Adipocyte (in vitro differentiated cells): ENCODE results near the gene PTPRK.

ENCODE experiments used
- DNase-seq: peaks from one replicate; pipeline ENCODE4 v3.0.0-alpha.2; 2015; ENCODE audit warnings: low read depth
- H3K27me3 ChIP-seq: replicated peaks from 2 replicates; pipeline ENCODE4 v1.7.0; 2013; ENCODE audit warnings: mild to moderate bottlenecking, low read length, moderate library complexity; ENCODE audit not compliant: control insufficient read depth, insufficient read depth
- H3K36me3 ChIP-seq: 2 replicates; pipeline ENCODE4 v1.7.0; 2013; ENCODE audit warnings: low read length, mild to moderate bottlenecking, moderate library complexity; ENCODE audit not compliant: control insufficient read depth, insufficient read depth, severe bottlenecking
- H3K4me1 ChIP-seq: 2 replicates; pipeline ENCODE4 v1.7.0; 2013; ENCODE audit warnings: mild to moderate bottlenecking, low read length, moderate library complexity; ENCODE audit not compliant: control insufficient read depth, insufficient read depth
- H3K4me3 ChIP-seq: 2 replicates; pipeline ENCODE4 v1.7.0; 2013; ENCODE audit warnings: mild to moderate bottlenecking, low read length, moderate library complexity
- H3K9ac ChIP-seq: 2 replicates; pipeline ENCODE4 v1.7.0; 2013; ENCODE audit warnings: mild to moderate bottlenecking, low read length, moderate library complexity
- H3K9me3 ChIP-seq: 2 replicates; pipeline ENCODE4 v1.7.0; 2013; ENCODE audit warnings: mild to moderate bottlenecking, low read length, moderate library complexity; ENCODE audit not compliant: control insufficient read depth

The PTPRK gene

DNA sequence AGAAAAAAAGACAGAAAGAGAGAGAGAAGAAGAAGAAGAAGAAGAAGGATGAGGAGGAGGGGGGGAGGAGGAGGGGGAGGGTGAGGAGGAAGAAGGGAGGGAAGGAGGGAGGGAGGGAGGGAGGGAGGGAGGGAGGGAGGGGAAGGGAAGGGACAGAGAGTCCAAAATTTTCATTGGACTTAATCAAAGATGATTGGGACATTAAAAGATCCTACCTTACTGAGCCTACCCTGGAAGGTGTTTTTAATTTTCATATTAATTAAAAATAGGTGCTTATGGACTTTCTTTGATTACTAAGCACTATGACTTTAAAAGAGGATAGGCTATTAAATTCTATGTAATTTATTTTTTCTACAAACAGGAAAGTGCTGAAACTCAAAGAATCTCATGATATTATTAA lies 319.6 kb downstream of the PTPRK start:
- H3K27me3 ChIP-seq = no peaks in the 10 kb centered on the region

DNA sequence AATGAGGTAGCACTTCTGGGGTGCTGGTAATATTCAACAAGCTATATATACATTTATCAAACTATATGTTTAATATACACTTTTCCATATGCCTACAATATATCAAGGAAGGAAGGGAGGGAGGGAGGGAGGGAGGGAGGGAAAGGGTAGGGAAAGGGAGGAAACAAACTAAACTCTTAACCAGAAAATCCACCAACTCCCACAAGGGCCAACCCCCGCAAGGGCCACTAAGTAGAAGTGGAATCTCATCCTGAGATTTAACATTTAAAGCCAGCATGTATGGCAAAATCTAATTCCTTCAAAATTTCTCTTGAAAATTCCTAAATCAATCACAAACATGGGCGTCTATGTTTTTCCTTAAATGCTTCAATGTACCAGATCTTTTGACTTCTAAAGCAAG lies 320.9 kb downstream of the PTPRK start:
- Histone ChIP-seq H3K9ac (no peak overlapping the region), H3K27me3 (no peaks in the 10 kb centered on the region), H3K4me1 (peaks cover 7% of the 10 kb centered on the region), H3K9me3 (no peaks in the 10 kb centered on the region), H3K36me3 (no peaks in the 10 kb centered on the region), H3K4me3 (no peak overlapping the region)
- DNase-seq = no peak

More for the DNA sequence above, 319.6 kb downstream of the PTPRK start:
- H3K36me3 ChIP-seq = no peaks in the 10 kb centered on the region
- no peak overlapping the region for H3K9ac ChIP-seq
- H3K4me3 ChIP-seq = no peak overlapping the region
- DNase-seq = no peak
- H3K4me1 ChIP-seq = peaks cover 18% of the 10 kb centered on the region
- no peaks in the 10 kb centered on the region for H3K9me3 ChIP-seq

DNA sequence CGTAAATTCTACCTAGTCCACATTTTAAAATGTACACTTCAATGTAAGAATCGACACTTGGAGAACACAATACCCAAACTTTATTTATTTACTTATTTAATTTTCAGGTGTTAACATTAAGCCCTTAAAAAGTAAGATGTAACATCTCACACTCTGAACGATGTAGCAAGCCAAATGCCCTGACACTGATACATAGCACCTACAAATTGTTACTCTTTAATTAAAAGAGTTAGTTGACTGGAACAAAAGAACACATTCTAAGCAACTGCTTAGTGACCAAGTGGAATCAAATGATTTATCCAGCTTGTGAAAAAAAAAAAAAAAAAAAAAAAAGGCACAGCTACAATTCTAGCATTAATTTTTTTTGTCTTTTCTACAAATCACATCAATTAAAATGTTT lies 327.4 kb downstream of the PTPRK start:
- H3K4me3 ChIP-seq = no peak overlapping the region
- no peaks in the 10 kb centered on the region for H3K27me3 ChIP-seq

DNA sequence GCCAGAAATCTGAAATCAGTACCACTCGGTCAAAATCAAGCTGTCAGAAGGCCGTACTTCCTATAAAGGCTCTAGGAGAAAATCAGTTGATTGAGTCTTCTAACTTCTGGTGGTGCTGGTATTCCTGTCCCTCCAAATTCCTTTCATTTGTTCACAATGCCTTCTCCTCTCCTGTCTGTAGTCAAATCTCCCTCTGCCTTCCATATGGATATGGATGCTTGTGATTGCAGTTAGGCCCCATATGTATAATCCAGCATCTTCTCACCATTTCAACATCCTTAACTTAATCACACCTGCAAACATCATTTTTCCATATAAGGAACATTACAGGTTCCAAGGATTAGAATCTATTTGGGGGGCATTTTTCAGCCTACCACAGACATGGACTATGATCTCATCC lies 331.7 kb downstream of the PTPRK start:
- Histone ChIP-seq H3K4me1 (no peaks in the 10 kb centered on the region), H3K27me3 (no peaks in the 10 kb centered on the region), H3K9ac (no peak overlapping the region), H3K36me3 (peaks cover 7% of the 10 kb centered on the region), H3K4me3 (no peak overlapping the region), H3K9me3 (no peaks in the 10 kb centered on the region)
- DNase-seq = no peak

More for the DNA sequence above, 327.4 kb downstream of the PTPRK start:
- no peaks in the 10 kb centered on the region for H3K9me3 ChIP-seq
- no peaks in the 10 kb centered on the region for H3K4me1 ChIP-seq
- DNase-seq = no peak
- no peaks in the 10 kb centered on the region for H3K36me3 ChIP-seq
- no peak overlapping the region for H3K9ac ChIP-seq

DNA sequence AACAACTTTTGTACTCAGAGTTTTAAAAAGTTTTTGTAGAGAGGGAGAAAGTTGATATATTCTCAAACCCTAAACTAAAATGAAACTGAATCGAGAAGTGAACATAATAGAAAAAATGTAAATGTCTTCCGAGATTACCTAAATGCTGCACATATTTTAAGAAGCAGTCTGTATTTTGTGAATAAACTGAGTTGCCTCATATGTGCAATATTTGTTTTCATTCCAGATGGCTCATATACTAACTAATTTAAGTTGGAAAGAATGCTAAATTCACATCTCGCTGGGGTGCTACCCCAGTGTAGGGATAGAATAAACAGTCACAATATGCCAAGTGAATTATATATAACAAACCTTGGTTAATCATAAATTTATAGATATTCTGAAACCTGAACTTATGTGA lies 333.7 kb downstream of the PTPRK start:
- Histone ChIP-seq H3K4me3 (no peak overlapping the region), H3K9me3 (no peaks in the 10 kb centered on the region), H3K4me1 (no peaks in the 10 kb centered on the region), H3K27me3 (no peaks in the 10 kb centered on the region), H3K9ac (no peak overlapping the region), H3K36me3 (peaks cover 7% of the 10 kb centered on the region)
- DNase-seq = peak; percentile 42

DNA sequence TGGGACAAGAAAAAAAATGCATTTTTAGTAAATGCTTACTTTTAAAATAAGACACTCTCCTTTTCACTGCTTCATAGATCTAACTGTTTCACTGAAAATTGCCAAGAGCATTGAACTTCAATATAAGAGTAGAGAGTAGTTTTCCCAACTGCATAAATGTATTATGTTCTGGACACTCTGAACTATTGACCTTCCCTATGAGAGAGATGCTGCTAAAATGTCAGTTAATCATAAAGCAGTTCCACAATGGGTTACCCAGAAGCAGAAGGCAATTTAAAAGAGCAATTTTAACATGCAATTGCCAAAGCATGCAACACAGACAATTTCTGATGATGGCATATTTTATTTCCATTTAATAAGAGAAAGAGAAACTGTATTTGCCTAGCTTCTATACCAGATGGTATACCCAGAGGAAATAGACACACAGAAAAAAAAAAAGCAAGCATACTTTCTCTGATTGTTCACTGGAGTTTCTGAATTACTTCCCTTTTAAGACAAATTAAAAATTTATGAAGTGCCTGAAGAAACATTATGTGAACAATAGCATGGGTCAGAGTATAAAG lies 340.4 kb downstream of the PTPRK start:
- Histone ChIP-seq H3K36me3 (peaks cover 7% of the 10 kb centered on the region), H3K27me3 (no peaks in the 10 kb centered on the region), H3K9me3 (no peaks in the 10 kb centered on the region), H3K9ac (no peak overlapping the region), H3K4me1 (no peaks in the 10 kb centered on the region), H3K4me3 (no peak overlapping the region)
- DNase-seq = no peak

DNA sequence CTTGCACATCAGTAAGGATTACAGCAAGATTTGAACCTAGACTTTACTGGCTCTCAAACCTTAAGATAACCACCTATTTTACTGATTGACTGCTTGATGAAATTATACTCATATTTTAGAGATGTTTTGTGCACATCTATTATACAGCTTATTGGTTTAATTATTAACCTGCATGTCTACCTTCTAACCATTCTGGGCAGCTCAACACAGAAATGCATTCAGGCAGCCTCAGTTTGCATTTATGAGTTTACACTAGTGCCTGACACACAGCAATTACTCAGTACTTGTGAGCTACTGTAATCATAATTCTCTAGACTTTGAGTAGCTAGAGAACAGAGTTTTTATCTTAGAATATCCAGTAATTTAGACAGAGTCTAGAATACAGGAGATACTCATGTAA lies 345.7 kb downstream of the PTPRK start:
- Histone ChIP-seq H3K9me3 (no peaks in the 10 kb centered on the region), H3K9ac (no peak overlapping the region), H3K4me3 (no peak overlapping the region), H3K36me3 (no peaks in the 10 kb centered on the region), H3K4me1 (peaks cover 6% of the 10 kb centered on the region), H3K27me3 (no peaks in the 10 kb centered on the region)
- no peak for DNase-seq

DNA sequence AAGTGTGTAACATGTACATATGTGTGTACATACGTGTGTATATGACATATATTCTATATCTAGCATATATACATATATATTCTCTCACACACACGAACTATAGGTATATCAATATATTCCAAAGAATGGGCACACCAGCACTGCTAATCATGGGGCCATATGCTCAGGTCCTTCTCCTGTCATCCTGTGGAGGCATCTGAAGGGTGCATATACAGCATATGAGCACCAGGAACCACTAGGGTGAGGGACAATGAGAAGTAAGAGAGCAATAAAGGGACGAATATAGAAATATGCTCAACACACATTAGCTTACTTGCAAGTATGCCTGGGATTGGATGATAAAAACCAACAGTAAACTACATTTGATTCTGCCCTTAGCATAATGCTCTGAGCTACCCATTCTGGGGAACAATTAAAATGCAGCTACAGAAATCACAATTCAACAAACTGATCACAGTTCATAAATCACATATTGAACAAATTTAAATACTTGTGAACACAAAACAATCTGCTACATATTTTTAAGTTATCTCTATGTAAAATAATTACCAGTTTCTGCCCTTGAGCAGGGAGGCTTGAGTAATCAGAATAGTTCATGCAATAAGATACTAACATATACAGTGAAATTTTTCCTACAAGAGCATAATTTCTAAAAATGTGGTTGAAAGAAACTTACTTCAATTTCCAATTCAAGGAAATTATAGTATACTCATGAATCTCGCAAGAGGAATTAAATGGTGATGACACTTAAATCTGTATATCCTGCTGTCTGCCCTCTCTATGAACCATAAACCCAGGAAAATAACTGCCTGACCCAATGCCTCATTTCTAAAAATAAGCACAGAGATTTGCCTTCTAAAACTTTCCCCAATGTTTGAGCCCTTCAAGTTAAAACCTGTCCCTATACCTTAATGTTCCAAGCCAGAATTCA lies 347.4 kb downstream of the PTPRK start:
- Histone ChIP-seq H3K36me3 (no peaks in the 10 kb centered on the region), H3K4me3 (no peak overlapping the region), H3K9ac (no peak overlapping the region), H3K9me3 (no peaks in the 10 kb centered on the region), H3K4me1 (peaks cover 6% of the 10 kb centered on the region), H3K27me3 (no peaks in the 10 kb centered on the region)
- DNase-seq = peak; percentile 71

DNA sequence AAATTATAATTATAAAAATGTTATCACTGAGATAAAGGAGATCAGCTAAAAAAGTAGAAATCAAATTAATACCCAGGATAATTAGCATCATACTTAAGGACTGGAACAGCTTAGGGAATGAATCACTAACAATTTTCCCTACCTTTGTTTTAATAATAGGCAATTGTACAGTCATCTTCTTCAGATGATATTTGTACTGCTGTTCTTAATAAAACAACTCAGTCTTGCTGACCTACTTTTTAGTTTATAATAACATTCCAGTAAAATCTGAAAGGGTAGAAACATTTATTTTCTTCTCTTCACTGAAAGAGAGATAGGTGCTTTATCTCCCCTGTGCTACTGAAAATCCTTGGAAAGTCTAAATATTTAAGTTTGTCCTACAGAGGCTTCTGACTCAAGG lies 348.3 kb downstream of the PTPRK start:
- Histone ChIP-seq H3K4me1 (peaks cover 6% of the 10 kb centered on the region), H3K9me3 (no peaks in the 10 kb centered on the region), H3K27me3 (no peaks in the 10 kb centered on the region), H3K4me3 (no peak overlapping the region), H3K9ac (no peak overlapping the region), H3K36me3 (no peaks in the 10 kb centered on the region)
- peak; percentile 11 for DNase-seq

DNA sequence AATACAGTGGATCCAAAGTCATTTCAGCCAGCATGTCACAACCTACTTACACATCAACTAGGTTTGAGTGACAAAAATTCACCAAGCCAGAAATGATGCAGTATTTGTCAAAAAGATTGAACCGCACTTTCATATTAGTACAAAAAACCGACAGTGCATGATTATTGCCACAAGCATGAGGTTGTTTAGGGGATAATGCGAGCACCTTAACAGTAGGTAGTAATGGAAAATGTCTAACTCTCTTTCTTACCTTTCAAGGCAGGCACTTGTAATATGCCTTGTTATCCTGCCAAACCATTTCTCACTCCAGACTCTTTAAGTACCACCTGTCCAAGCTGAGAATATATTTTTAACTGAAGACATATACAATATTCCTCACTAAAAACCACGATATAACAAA lies 349.2 kb downstream of the PTPRK start:
- Histone ChIP-seq H3K4me3 (no peak overlapping the region), H3K9ac (no peak overlapping the region), H3K9me3 (no peaks in the 10 kb centered on the region), H3K4me1 (peaks cover 6% of the 10 kb centered on the region), H3K27me3 (no peaks in the 10 kb centered on the region), H3K36me3 (no peaks in the 10 kb centered on the region)
- DNase-seq = no peak

DNA sequence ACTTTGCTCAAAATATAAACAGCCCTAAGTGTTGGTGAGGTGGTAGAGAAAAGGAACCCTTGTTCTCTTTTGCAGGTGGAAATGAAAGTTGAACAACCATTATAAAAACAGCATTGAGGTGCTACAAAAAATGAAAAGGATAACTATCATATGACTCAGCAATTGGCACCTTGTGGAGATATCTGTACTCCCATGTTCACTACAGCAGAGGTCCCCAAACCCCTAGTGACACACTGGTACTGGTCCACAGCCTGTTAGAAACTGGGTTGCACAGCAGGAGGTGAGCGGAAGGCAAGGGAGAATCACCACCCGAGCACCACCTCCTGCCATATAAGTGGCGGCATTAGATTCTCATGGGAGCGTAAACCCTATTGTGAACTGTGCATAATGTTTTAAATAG lies 352.2 kb downstream of the PTPRK start:
- no peak for DNase-seq
- Histone ChIP-seq H3K27me3 (no peaks in the 10 kb centered on the region), H3K36me3 (no peaks in the 10 kb centered on the region), H3K9me3 (no peaks in the 10 kb centered on the region), H3K4me1 (peaks cover 2% of the 10 kb centered on the region), H3K9ac (no peak overlapping the region), H3K4me3 (no peak overlapping the region)
